SK-N-SH (cell line): ENCODE data around the gene SLC24A3. TPM values are rescaled to one million over a fixed set of nuclear protein-coding genes. Genes with fewer than 3 reads are reported as not detected.

Experiments
- CTCF ChIA-PET: fragments of 300-600, 350-600 bp; formaldehyde crosslinking; extraction: SDS; loops from one replicate; lab custom pipeline; 2021; lab: Yijun Ruan, JAX
- POLR2A ChIA-PET: fragments of 350-600 bp; sonication (Branson Sonifier 250); formaldehyde crosslinking; extraction: SDS; loops from one replicate; lab custom pipeline; 2020; ENCODE audit warnings: antibody characterized with exemption, inconsistent platforms; lab: Yijun Ruan, JAX
- DNase-seq: peaks from one replicate; pipeline ENCODE4 v3.0.0; 2012
- H2AFZ ChIP-seq: fragments of 200-600 bp; sonication (generic); 2 replicates; pipeline ENCODE4 v1.8.1; 2016; ENCODE audit warnings: antibody characterized with exemption, mild to moderate bottlenecking, low read depth
- H3F3A ChIP-seq: fragments of 200-600 bp; sonication (generic); replicated peaks from 2 replicates; pipeline ENCODE3; 2016; ENCODE audit warnings: antibody characterized with exemption, mild to moderate bottlenecking; ENCODE audit not compliant: insufficient read depth
- H3K27ac ChIP-seq, 2 experiments: fragments of 200-500 bp in 1 of 2; fragments of 200-600 bp in 1 of 2; sonication (Bioruptor generic) in 1 of 2; sonication (generic), shearing (Covaris generic) in 1 of 2; 2 replicates each; pipeline versions ENCODE4 v1.5.1 to v1.6.1; 2014 to 2016; ENCODE audit warnings: low read depth in 2 of 2, inconsistent platforms in 1 of 2, low read length in 1 of 2, mild to moderate bottlenecking in 1 of 2, mixed read lengths in 1 of 2
- H3K27me3 ChIP-seq: fragments of 200-600 bp; sonication (generic), shearing (Covaris generic); 2 replicates; pipeline ENCODE4 v1.6.1; 2016; ENCODE audit warnings: mixed run types; ENCODE audit not compliant: insufficient read depth
- H3K36me3 ChIP-seq, 2 experiments: fragments of 200-500 bp in 1 of 2; fragments of 200-600 bp in 1 of 2; sonication (Bioruptor generic) in 1 of 2; sonication (generic) in 1 of 2; replicated peaks in 1 of 2; 2 replicates each; pipeline versions ENCODE3 to v1.5.1; 2014 to 2016; ENCODE audit warnings: low read length in 1 of 2, mild to moderate bottlenecking in 1 of 2; ENCODE audit not compliant: insufficient read depth in 2 of 2, control insufficient read depth in 1 of 2
- H3K4me1 ChIP-seq, 2 experiments: fragments of 200-500 bp in 1 of 2; fragments of 200-600 bp in 1 of 2; sonication (Bioruptor generic) in 1 of 2; sonication (generic), shearing (Covaris generic) in 1 of 2; 2 replicates each; pipeline versions ENCODE4 v1.5.1 to v1.6.1; 2014 to 2016; ENCODE audit warnings: low read depth in 1 of 2, low read length in 1 of 2, mixed run types in 1 of 2; ENCODE audit not compliant: insufficient read depth in 2 of 2, control insufficient read depth in 1 of 2
- H3K4me2 ChIP-seq: fragments of 200-600 bp; sonication (generic), shearing (Covaris generic); 2 replicates; pipeline ENCODE4 v1.6.1; 2017; ENCODE audit warnings: mixed run types
- H3K4me3 ChIP-seq, 2 experiments: fragments of 200-500 bp in 1 of 2; fragments of 200-600 bp in 1 of 2; sonication (Bioruptor generic) in 1 of 2; sonication (generic), shearing (Covaris generic) in 1 of 2; 2 replicates each; pipeline versions ENCODE4 v1.5.1 to v1.8.1; 2014 to 2016; ENCODE audit warnings: low read depth in 2 of 2, inconsistent platforms in 1 of 2, low read length in 1 of 2, mild to moderate bottlenecking in 1 of 2, mixed read lengths in 1 of 2, moderate library complexity in 1 of 2
- H3K79me2 ChIP-seq: fragments of 200-600 bp; sonication (generic); 2 replicates; pipeline ENCODE4 v1.8.1; 2017; ENCODE audit warnings: mild to moderate bottlenecking; ENCODE audit not compliant: insufficient read depth
- H3K9ac ChIP-seq: fragments of 200-600 bp; sonication (generic); 2 replicates; pipeline ENCODE4 v1.6.1; 2017; ENCODE audit warnings: mixed run types
- H3K9me2 ChIP-seq: fragments of 200-600 bp; sonication (generic); 2 replicates; pipeline ENCODE4 v1.6.1; 2017; ENCODE audit warnings: mixed run types
- H3K9me3 ChIP-seq: fragments of 200-600 bp; sonication (generic); 2 replicates; pipeline ENCODE4 v1.6.1; 2017; ENCODE audit warnings: mixed run types, mild to moderate bottlenecking, moderate library complexity
- H4K20me1 ChIP-seq: fragments of 200-600 bp; sonication (generic); 2 replicates; pipeline ENCODE4 v1.6.1; 2017; ENCODE audit warnings: mild to moderate bottlenecking, mixed run types; ENCODE audit not compliant: insufficient read depth
- FOSL2 ChIP-seq: IDR thresholded peaks from 2 replicates; pipeline ENCODE4 v1.4.0; 2012; ENCODE audit warnings: low read depth, mild to moderate bottlenecking, moderate library complexity, borderline replicate concordance
- FOXJ3 ChIP-seq: sonication (generic); formaldehyde crosslinking; IDR thresholded peaks from 2 replicates; pipeline ENCODE4 v1.5.1; 2020; ENCODE audit warnings: mild to moderate bottlenecking, missing genetic modification reagents
- FOXM1 ChIP-seq: IDR thresholded peaks from 2 replicates; pipeline ENCODE4 v1.4.0; 2012; ENCODE audit warnings: low read depth, mild to moderate bottlenecking
- IRF3 ChIP-seq: fragments of 150-350 bp; IDR thresholded peaks from 2 replicates; pipeline ENCODE4 v1.6.1; 2016; ENCODE audit warnings: mild to moderate bottlenecking, low read depth, low read length
- JUND ChIP-seq: IDR thresholded peaks from 2 replicates; pipeline ENCODE4 v1.4.0; 2012
- NFIC ChIP-seq: IDR thresholded peaks from 2 replicates; pipeline ENCODE4 v1.4.0; 2012; ENCODE audit warnings: borderline replicate concordance
- POLR2AphosphoS5 ChIP-seq: IDR thresholded peaks from 2 replicates; pipeline ENCODE4 v1.6.1; 2012; ENCODE audit warnings: low read depth, low read length
- RCOR1 ChIP-seq: fragments of 150-350 bp; IDR thresholded peaks from 2 replicates; pipeline ENCODE4 v1.6.1; 2017; ENCODE audit warnings: antibody characterized with exemption, low read length
- RFX5 ChIP-seq: IDR thresholded peaks from 2 replicates; pipeline ENCODE4 v1.6.1; 2012; ENCODE audit warnings: mild to moderate bottlenecking, improper control_type of control experiment, low read length
- SMC3 ChIP-seq: IDR thresholded peaks from 2 replicates; pipeline ENCODE4 v1.6.1; 2012; ENCODE audit warnings: low read depth, low read length, improper control_type of control experiment
- TCF12 ChIP-seq: IDR thresholded peaks from 2 replicates; pipeline ENCODE4 v1.4.0; 2012
- TEAD4 ChIP-seq: IDR thresholded peaks from 2 replicates; pipeline ENCODE4 v1.4.0; 2012; ENCODE audit warnings: mild to moderate bottlenecking, borderline replicate concordance; ENCODE audit not compliant: insufficient read depth
- ZBTB33 ChIP-seq: IDR thresholded peaks from 2 replicates; pipeline ENCODE4 v1.4.0; 2012; ENCODE audit warnings: low read depth, borderline replicate concordance
- WGBS: methylation state at CpG from one replicate; pipeline ENCODE4 v1.1.6; 2017; ENCODE audit warnings: low lambda C conversion rate; 5-methylcytosine and 5-hydroxymethylcytosine counted together
- polyA plus RNA-seq, 3 experiments: library from polyadenylated mRNA; depleted of rRNA; stranded (reverse); fragments of >200 nt; gene quantifications; 2 replicates each; pipeline ENCODE4 v1.2.3, GENCODE V29; 2012
- TF ChIP-seq, protein P1 (sequence below): IDR thresholded peaks from 2 replicates; pipeline ENCODE4 v1.6.1; 2012; ENCODE audit warnings: mild to moderate bottlenecking, low read depth, low read length, moderate library complexity

Gene SLC24A3
- polyA plus RNA-seq, 1 of the 3 experiments (the other 2 are of a cell fraction), result not detected

DNA sequence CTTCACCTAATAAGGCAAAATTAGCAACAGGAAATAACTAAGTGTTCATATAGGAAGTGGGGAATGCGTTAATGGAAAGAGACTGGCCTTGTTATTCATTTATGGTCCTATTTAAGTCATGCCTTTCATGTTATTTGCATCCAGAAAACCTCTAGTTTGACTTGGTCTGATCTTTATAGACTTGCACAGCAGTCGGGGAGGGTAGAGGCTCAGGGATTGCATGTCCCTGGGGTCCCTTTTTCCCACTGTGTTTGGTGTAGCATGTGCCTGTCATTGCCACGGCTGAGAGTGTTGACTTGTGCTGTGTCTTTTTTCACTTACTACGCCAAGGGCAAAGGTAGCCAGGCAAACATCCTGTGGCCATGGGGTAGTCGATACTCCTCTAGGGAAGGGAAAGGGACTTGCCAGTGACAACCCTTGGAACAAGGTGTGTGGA, 440.2 kb downstream of the SLC24A3 start:
- ChIA-PET POLR2A (no interaction called here), CTCF (interaction anchor here (0.7 to 0.9 kb wide), 2 partner anchors 9 to 126 kb away, joined by 3 read pairs; no protein-coding TSS in a partner anchor)
- Histone ChIP-seq H2AFZ (no peak overlapping the region), H3K9ac (no peak overlapping the region), H4K20me1 (no peaks in the 10 kb centered on the region), H3K4me1 (peaks cover 0 to 9% of the 10 kb centered on the region in 2 experiments; a peak in 1 of 4 replicates), H3K4me2 (no peak overlapping the region), H3K79me2 (no peaks in the 10 kb centered on the region), H3K27me3 (peaks cover 8% of the 10 kb centered on the region; the same call in 1 of the 2 replicates), H3K4me3 (no peak overlapping the region), H3K9me3 (peaks cover 3% of the 10 kb centered on the region; the same call in 1 of the 2 replicates), H3K36me3 (no peaks in the 10 kb centered on the region), H3F3A (no peaks in the 10 kb centered on the region), H3K27ac (no peak overlapping the region), H3K9me2 (no peaks in the 10 kb centered on the region)
- WGBS, result 15% methylated on average over 5 of the region's 5 CpGs
- TF ChIP-seq POLR2AphosphoS5 (no peak), RCOR1 (no peak), NFIC (no peak), TCF12 (no peak), SMC3 (no peak), RFX5 (no peak), ZBTB33 (no peak), TEAD4 (no peak), FOSL2 (no peak), IRF3 (no peak), JUND (no peak), FOXJ3 (CRISPR knock-in tag) (no peak), FOXM1 (no peak)
- TF ChIP-seq, protein P1, sequence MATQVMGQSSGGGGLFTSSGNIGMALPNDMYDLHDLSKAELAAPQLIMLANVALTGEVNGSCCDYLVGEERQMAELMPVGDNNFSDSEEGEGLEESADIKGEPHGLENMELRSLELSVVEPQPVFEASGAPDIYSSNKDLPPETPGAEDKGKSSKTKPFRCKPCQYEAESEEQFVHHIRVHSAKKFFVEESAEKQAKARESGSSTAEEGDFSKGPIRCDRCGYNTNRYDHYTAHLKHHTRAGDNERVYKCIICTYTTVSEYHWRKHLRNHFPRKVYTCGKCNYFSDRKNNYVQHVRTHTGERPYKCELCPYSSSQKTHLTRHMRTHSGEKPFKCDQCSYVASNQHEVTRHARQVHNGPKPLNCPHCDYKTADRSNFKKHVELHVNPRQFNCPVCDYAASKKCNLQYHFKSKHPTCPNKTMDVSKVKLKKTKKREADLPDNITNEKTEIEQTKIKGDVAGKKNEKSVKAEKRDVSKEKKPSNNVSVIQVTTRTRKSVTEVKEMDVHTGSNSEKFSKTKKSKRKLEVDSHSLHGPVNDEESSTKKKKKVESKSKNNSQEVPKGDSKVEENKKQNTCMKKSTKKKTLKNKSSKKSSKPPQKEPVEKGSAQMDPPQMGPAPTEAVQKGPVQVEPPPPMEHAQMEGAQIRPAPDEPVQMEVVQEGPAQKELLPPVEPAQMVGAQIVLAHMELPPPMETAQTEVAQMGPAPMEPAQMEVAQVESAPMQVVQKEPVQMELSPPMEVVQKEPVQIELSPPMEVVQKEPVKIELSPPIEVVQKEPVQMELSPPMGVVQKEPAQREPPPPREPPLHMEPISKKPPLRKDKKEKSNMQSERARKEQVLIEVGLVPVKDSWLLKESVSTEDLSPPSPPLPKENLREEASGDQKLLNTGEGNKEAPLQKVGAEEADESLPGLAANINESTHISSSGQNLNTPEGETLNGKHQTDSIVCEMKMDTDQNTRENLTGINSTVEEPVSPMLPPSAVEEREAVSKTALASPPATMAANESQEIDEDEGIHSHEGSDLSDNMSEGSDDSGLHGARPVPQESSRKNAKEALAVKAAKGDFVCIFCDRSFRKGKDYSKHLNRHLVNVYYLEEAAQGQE, result no peak
- DNase-seq, result no peak
